ENCODE measurements around the gene NGEF. TPM values are rescaled to one million over a fixed set of nuclear protein-coding genes. Genes with fewer than 3 reads are reported as not detected.

The NGEF gene
- total RNA-seq, 1 donor from 2014 or later: 4.3 TPM

- no peak for TF ChIP-seq EZH2 (IDR thresholded peaks at IDR 0.05)
- TF ChIP-seq CTCF (IDR thresholded peaks at IDR 0.05): no peak
- no peak for TF ChIP-seq EZH2phosphoT487 (IDR thresholded peaks at IDR 0.05)
- H3K27me3 Mint-ChIP-seq (ENCODE audit: insufficient read depth, low read depth): peaks cover 9% of the 10 kb centered on the region
- Histone ChIP-seq H3K27me3 (peaks cover 66% of the 10 kb centered on the region), H3K4me1 (peaks cover 11% of the 10 kb centered on the region), H3F3A (ENCODE audit: low read depth) (no peaks in the 10 kb centered on the region), H3K9ac (no peak overlapping the region), H3K79me2 (ENCODE audit: low read depth) (no peaks in the 10 kb centered on the region), H3K36me3 (no peaks in the 10 kb centered on the region), H3K27ac (no peak overlapping the region), H3K4me3 (no peak overlapping the region), H3K4me2 (no peak overlapping the region), H4K20me1 (ENCODE audit: low read depth) (no peaks in the 10 kb centered on the region), H3K9me3 (ENCODE audit: low read depth) (no peaks in the 10 kb centered on the region), H2AFZ (replicated peaks) (no peak overlapping the region)
- DNase-seq (ENCODE audit: low spot score): no peak
- no peaks in the 10 kb centered on the region for H3K9me3 Mint-ChIP-seq
- peaks cover 17% of the 10 kb centered on the region for H3K4me1 Mint-ChIP-seq
- H3K36me3 Mint-ChIP-seq: no peaks in the 10 kb centered on the region
- H3K27ac Mint-ChIP-seq: no peak overlapping the region
- H3K4me3 Mint-ChIP-seq: no peak overlapping the region
These were observed 114.2 kb downstream of the NGEF start for GRCh38 chr2:232898592-232899543.

GRCh38 chr2:232897598-232898408, 115.3 kb downstream of the NGEF start:
- peaks cover 11% of the 10 kb centered on the region for H3K4me1 ChIP-seq
- H3K36me3 Mint-ChIP-seq: no peaks in the 10 kb centered on the region
- H3K4me1 Mint-ChIP-seq: peaks cover 15% of the 10 kb centered on the region
- no peak overlapping the region for H3K4me3 ChIP-seq
- H3F3A ChIP-seq (ENCODE audit: low read depth): no peaks in the 10 kb centered on the region
- no peaks in the 10 kb centered on the region for H3K36me3 ChIP-seq
- no peak for DNase-seq (ENCODE audit: low spot score)
- no peak overlapping the region for H2AFZ ChIP-seq (replicated peaks)
- H3K27me3 Mint-ChIP-seq (ENCODE audit: insufficient read depth, low read depth): peaks cover 4% of the 10 kb centered on the region
- no peak overlapping the region for H3K27ac Mint-ChIP-seq
- no peak overlapping the region for H3K4me3 Mint-ChIP-seq
- no peaks in the 10 kb centered on the region for H4K20me1 ChIP-seq (ENCODE audit: low read depth)
- H3K9me3 ChIP-seq (ENCODE audit: low read depth): no peaks in the 10 kb centered on the region
- peaks cover 56% of the 10 kb centered on the region for H3K27me3 ChIP-seq
- H3K4me2 ChIP-seq: no peak overlapping the region
- H3K27ac ChIP-seq: no peak overlapping the region
- H3K9me3 Mint-ChIP-seq: no peaks in the 10 kb centered on the region
- TF ChIP-seq EZH2phosphoT487 (IDR thresholded peaks at IDR 0.05): no peak
- TF ChIP-seq CTCF (IDR thresholded peaks at IDR 0.05): no peak
- TF ChIP-seq EZH2 (IDR thresholded peaks at IDR 0.05): no peak
- H3K9ac ChIP-seq: no peak overlapping the region
- H3K79me2 ChIP-seq (ENCODE audit: low read depth): no peaks in the 10 kb centered on the region

GRCh38 chr2:232896720-232897597, 116.1 kb downstream of the NGEF start:
- DNase-seq (ENCODE audit: low spot score): no peak
- H3K4me2 ChIP-seq: no peak overlapping the region
- H3K27me3 ChIP-seq: peaks cover 47% of the 10 kb centered on the region
- H3F3A ChIP-seq (ENCODE audit: low read depth): no peaks in the 10 kb centered on the region
- no peaks in the 10 kb centered on the region for H3K36me3 ChIP-seq
- no peak overlapping the region for H3K27ac ChIP-seq
- H3K9ac ChIP-seq: no peak overlapping the region
- H3K27ac Mint-ChIP-seq: no peak overlapping the region
- H3K9me3 Mint-ChIP-seq: no peaks in the 10 kb centered on the region
- H3K4me3 Mint-ChIP-seq: no peak overlapping the region
- H3K27me3 Mint-ChIP-seq (ENCODE audit: insufficient read depth, low read depth): peaks cover 4% of the 10 kb centered on the region
- H2AFZ ChIP-seq (replicated peaks): no peak overlapping the region
- peaks cover 1% of the 10 kb centered on the region for H3K36me3 Mint-ChIP-seq
- no peaks in the 10 kb centered on the region for H4K20me1 ChIP-seq (ENCODE audit: low read depth)
- H3K4me3 ChIP-seq: no peak overlapping the region
- H3K79me2 ChIP-seq (ENCODE audit: low read depth): no peaks in the 10 kb centered on the region
- H3K9me3 ChIP-seq (ENCODE audit: low read depth): no peaks in the 10 kb centered on the region
- H3K4me1 ChIP-seq: peaks cover 11% of the 10 kb centered on the region
- no peak for TF ChIP-seq CTCF (IDR thresholded peaks at IDR 0.05)
- TF ChIP-seq EZH2 (IDR thresholded peaks at IDR 0.05): no peak
- H3K4me1 Mint-ChIP-seq: peaks cover 17% of the 10 kb centered on the region

Data from neural progenitor cell (in vitro differentiated cells).